Hepatocyte (in vitro differentiated cells): ENCODE data around the gene NDUFB5. TPM values are rescaled to one million over a fixed set of nuclear protein-coding genes. Genes with fewer than 3 reads are reported as not detected.

Source experiments
- DNase-seq: peaks from one replicate; pipeline ENCODE4 v3.0.0-alpha.2; 2016; ENCODE audit warnings: low spot score
- H2AFZ ChIP-seq: fragments of 200-600 bp; sonication (generic); 2 replicates; pipeline ENCODE4 v1.6.0; 2016; ENCODE audit warnings: antibody characterized with exemption, mild to moderate bottlenecking
- H3K27ac ChIP-seq: fragments of 200-600 bp; sonication (generic); 2 replicates; pipeline ENCODE4 v1.5.1; 2016; ENCODE audit warnings: mild to moderate bottlenecking
- H3K27me3 ChIP-seq: fragments of 200-600 bp; sonication (generic); 2 replicates; pipeline ENCODE4 v1.6.1; 2016
- H3K36me3 ChIP-seq: fragments of 200-600 bp; sonication (generic); replicated peaks from 2 replicates; pipeline ENCODE4 v1.5.1; 2016; ENCODE audit warnings: low read depth; ENCODE audit not compliant: insufficient read depth
- H3K4me1 ChIP-seq: fragments of 200-600 bp; sonication (generic); 2 replicates; pipeline ENCODE4 v1.5.1; 2016; ENCODE audit warnings: mild to moderate bottlenecking, moderate library complexity; ENCODE audit not compliant: insufficient read depth
- H3K4me2 ChIP-seq: fragments of 200-600 bp; sonication (generic); 2 replicates; pipeline ENCODE4 v1.6.0; 2016
- H3K4me3 ChIP-seq: fragments of 200-600 bp; sonication (generic); 2 replicates; pipeline ENCODE4 v1.5.1; 2016; ENCODE audit warnings: mild to moderate bottlenecking
- H3K79me2 ChIP-seq: fragments of 200-600 bp; sonication (generic); 2 replicates; pipeline ENCODE4 v1.6.0; 2017; ENCODE audit warnings: mild to moderate bottlenecking
- H3K9me2 ChIP-seq: fragments of 200-600 bp; sonication (generic); replicated peaks from 2 replicates; pipeline ENCODE4 v1.6.0; 2017; ENCODE audit warnings: mild to moderate bottlenecking; ENCODE audit not compliant: insufficient read depth
- H3K9me3 ChIP-seq: fragments of 200-600 bp; sonication (generic); 2 replicates; pipeline ENCODE4 v1.5.1; 2016; ENCODE audit warnings: low read depth, mild to moderate bottlenecking
- H4K20me1 ChIP-seq: fragments of 200-600 bp; sonication (generic); 2 replicates; pipeline ENCODE4 v1.6.0; 2016; ENCODE audit warnings: mild to moderate bottlenecking; ENCODE audit not compliant: insufficient read depth, poor library complexity, severe bottlenecking
- EZH2 ChIP-seq: fragments of 200-600 bp; sonication (generic); IDR thresholded peaks from 2 replicates; pipeline ENCODE4 v1.6.1; 2016; ENCODE audit warnings: antibody characterized with exemption, mild to moderate bottlenecking, borderline replicate concordance
- EZH2phosphoT487 ChIP-seq: fragments of 200-600 bp; sonication (generic); IDR thresholded peaks from one replicate; pipeline ENCODE4 v1.6.1; 2018; ENCODE audit warnings: antibody characterized with exemption, mild to moderate bottlenecking, low read depth, moderate library complexity; ENCODE audit not compliant: unreplicated experiment, severe bottlenecking
- WGBS: methylation state at CpG from one replicate; pipeline ENCODE4 v1.1.6; 2016; ENCODE audit warnings: low lambda C conversion rate; ENCODE audit errors: missing lambda C conversion rate; 5-methylcytosine and 5-hydroxymethylcytosine counted together
- polyA plus RNA-seq: library from polyadenylated mRNA; unstranded; fragments of >200 nt; fragmentation: Nextera tagmentation; extraction: Ambion mirVana; gene quantifications from 2 replicates; pipeline ENCODE4 v1.2.1, GENCODE V29; 2016
- total RNA-seq: library from RNA; depleted of rRNA; stranded (reverse); fragments of >200 nt; gene quantifications from 2 replicates; pipeline ENCODE4 v1.2.3, GENCODE V29; 2014
- TF ChIP-seq, protein P1 (sequence below): fragments of 200-600 bp; sonication (generic); IDR thresholded peaks from 2 replicates; pipeline ENCODE4 v1.5.1; 2016; ENCODE audit warnings: antibody characterized with exemption, mild to moderate bottlenecking; ENCODE audit not compliant: poor library complexity

Gene NDUFB5
- total and polyA plus RNA-seq, 2 experiments from 2014 or later: 108 to 150 TPM

DNA sequence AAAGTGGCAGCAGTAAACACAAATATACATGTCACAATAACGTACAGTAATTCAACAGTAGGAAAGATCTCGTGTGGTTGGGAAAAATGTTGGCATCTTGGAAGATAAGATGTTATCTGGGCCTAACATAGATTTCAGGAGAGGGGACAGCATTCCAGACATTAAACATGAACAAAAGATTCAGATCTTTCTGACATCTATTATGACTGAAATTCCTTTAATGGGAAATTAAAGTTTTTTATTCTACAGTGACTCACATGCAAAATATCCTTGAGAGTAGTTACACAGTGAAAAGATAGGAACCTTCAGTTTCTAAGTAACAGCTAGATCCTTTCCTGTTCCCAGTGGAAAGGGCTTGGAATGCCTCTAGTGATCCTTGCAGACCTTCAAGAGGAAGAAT, 9.2 kb downstream of the NDUFB5 start:
- no peak overlapping the region for H3K4me3 ChIP-seq
- no peaks in the 10 kb centered on the region for H3K9me2 ChIP-seq
- TF ChIP-seq, protein P1, sequence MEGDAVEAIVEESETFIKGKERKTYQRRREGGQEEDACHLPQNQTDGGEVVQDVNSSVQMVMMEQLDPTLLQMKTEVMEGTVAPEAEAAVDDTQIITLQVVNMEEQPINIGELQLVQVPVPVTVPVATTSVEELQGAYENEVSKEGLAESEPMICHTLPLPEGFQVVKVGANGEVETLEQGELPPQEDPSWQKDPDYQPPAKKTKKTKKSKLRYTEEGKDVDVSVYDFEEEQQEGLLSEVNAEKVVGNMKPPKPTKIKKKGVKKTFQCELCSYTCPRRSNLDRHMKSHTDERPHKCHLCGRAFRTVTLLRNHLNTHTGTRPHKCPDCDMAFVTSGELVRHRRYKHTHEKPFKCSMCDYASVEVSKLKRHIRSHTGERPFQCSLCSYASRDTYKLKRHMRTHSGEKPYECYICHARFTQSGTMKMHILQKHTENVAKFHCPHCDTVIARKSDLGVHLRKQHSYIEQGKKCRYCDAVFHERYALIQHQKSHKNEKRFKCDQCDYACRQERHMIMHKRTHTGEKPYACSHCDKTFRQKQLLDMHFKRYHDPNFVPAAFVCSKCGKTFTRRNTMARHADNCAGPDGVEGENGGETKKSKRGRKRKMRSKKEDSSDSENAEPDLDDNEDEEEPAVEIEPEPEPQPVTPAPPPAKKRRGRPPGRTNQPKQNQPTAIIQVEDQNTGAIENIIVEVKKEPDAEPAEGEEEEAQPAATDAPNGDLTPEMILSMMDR: no peak
- TF ChIP-seq EZH2 (no peak), EZH2phosphoT487 (no peak)
- WGBS: 58% methylated on average over 2 of the region's 2 CpGs
- H3K36me3 ChIP-seq: no peaks in the 10 kb centered on the region
- H3K27me3 ChIP-seq: no peaks in the 10 kb centered on the region
- H3K4me2 ChIP-seq: no peak overlapping the region
- H2AFZ ChIP-seq: no peak overlapping the region
- H3K9me3 ChIP-seq: no peaks in the 10 kb centered on the region
- no peaks in the 10 kb centered on the region for H3K4me1 ChIP-seq
- H3K79me2 ChIP-seq: peaks cover 35% of the 10 kb centered on the region
- H4K20me1 ChIP-seq: peaks cover 3% of the 10 kb centered on the region
- peak overlapping the region; percentile 55 for H3K27ac ChIP-seq
- peak; percentile 4 for DNase-seq

- Histone ChIP-seq H3K4me1 (no peaks in the 10 kb centered on the region), H3K9me3 (no peaks in the 10 kb centered on the region), H3K9me2 (no peaks in the 10 kb centered on the region), H3K27me3 (no peaks in the 10 kb centered on the region), H4K20me1 (peaks cover 1% of the 10 kb centered on the region), H3K79me2 (peaks cover 18% of the 10 kb centered on the region), H3K4me2 (no peak overlapping the region), H2AFZ (no peak overlapping the region), H3K27ac (no peak overlapping the region), H3K36me3 (peaks cover 1% of the 10 kb centered on the region), H3K4me3 (no peak overlapping the region)
- no peak for TF ChIP-seq EZH2phosphoT487
- no peak for DNase-seq
- WGBS: 79% methylated on average over 4 of the region's 4 CpGs
Observed at GRCh38 chr3:179615458-179616173, 11.0 kb downstream of the NDUFB5 start.

GRCh38 chr3:179622023-179622422, 17.4 kb downstream of the NDUFB5 start:
- Histone ChIP-seq H3K27me3 (no peaks in the 10 kb centered on the region), H3K9me3 (no peaks in the 10 kb centered on the region), H3K4me2 (no peak overlapping the region), H3K27ac (no peak overlapping the region), H3K4me3 (no peak overlapping the region), H3K36me3 (peaks cover 3% of the 10 kb centered on the region), H3K4me1 (no peaks in the 10 kb centered on the region), H3K9me2 (no peaks in the 10 kb centered on the region), H4K20me1 (no peaks in the 10 kb centered on the region), H2AFZ (no peak overlapping the region), H3K79me2 (peaks cover 3% of the 10 kb centered on the region)
- DNase-seq: no peak
- 92% methylated on average over 2 of the region's 2 CpGs for WGBS
- TF ChIP-seq EZH2 (no peak), EZH2phosphoT487 (no peak)
- TF ChIP-seq, protein P1: no peak

DNA sequence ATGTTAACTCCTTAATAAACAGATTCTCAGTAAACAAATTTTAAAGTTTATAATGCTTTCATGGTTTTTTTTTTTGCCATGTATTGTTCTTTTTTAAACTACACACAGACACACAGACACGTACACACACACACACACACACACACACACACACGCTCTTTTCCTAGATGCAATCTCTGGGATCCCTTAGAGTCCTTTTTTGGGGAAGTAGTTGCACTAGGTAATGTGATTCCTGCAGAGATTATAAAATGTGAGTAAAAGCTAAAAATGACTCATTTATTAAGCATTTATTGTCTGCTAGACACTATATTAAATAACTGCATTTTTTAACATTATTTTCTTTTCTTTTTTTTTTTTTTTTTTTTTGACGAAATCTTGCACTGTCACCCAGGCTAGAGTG, 19.9 kb downstream of the NDUFB5 start:
- no peak overlapping the region for H3K27ac ChIP-seq
- H3K4me1 ChIP-seq: no peaks in the 10 kb centered on the region
- H3K4me3 ChIP-seq: no peak overlapping the region
- DNase-seq: no peak
- H3K36me3 ChIP-seq: peaks cover 3% of the 10 kb centered on the region
- no peaks in the 10 kb centered on the region for H4K20me1 ChIP-seq
- no peak overlapping the region for H3K4me2 ChIP-seq
- H3K27me3 ChIP-seq: no peaks in the 10 kb centered on the region
- H3K9me3 ChIP-seq: no peaks in the 10 kb centered on the region
- peaks cover 3% of the 10 kb centered on the region for H3K79me2 ChIP-seq
- H3K9me2 ChIP-seq: no peaks in the 10 kb centered on the region
- WGBS: 77% methylated on average over 3 of the region's 3 CpGs
- TF ChIP-seq EZH2phosphoT487 (no peak), EZH2 (no peak)
- TF ChIP-seq, protein P1: no peak
- H2AFZ ChIP-seq: no peak overlapping the region
